K562 (cell line): ENCODE measurements around the gene RNH1. TPM values are rescaled to one million over a fixed set of nuclear protein-coding genes. Genes with fewer than 3 reads are reported as not detected.

Experiments
- CHD7 ChIP-seq: fragments of 200-600 bp; sonication (generic); IDR thresholded peaks from one replicate; pipeline ENCODE4 v1.6.1; 2012; ENCODE audit warnings: mild to moderate bottlenecking, low read depth, low read length, inconsistent platforms
- MECOM ChIP-seq: fragments of 250-450 bp; sonication (Bioruptor Pico); IDR thresholded peaks from 2 replicates; pipeline ENCODE4 v1.8.0; 2022; ENCODE audit warnings: inconsistent platforms
- RFX5 ChIP-seq: IDR thresholded peaks from 2 replicates; pipeline ENCODE4 v1.6.1; 2011; ENCODE audit warnings: low read depth, mild to moderate bottlenecking, improper control_type of control experiment, low read length
- ZBTB33 ChIP-seq: sonication (generic); formaldehyde crosslinking; IDR thresholded peaks from 2 replicates; pipeline ENCODE4 v1.8.1; 2023; ENCODE audit warnings: mild to moderate bottlenecking, missing genetic modification reagents
- polyA plus RNA-seq, 8 experiments: library from polyadenylated mRNA; depleted of rRNA in 4 of 8; stranded (reverse) in 5 of 8; unstranded in 3 of 8; fragments of >200 nt; fragmentation: Nextera tagmentation in 2 of 8; fragmentation: Illumina TruSeq in 1 of 8; extraction: Ambion mirVana in 2 of 8; extraction: Trizol in 1 of 8; gene quantifications; 2 replicates each; pipeline versions ENCODE4 v1.2.1 to v1.2.3, GENCODE V29; 2011 to 2014; ENCODE audit warnings: inconsistent platforms in 1 of 8, missing spikeins in 1 of 8
- total RNA-seq, 7 experiments: library from RNA; depleted of rRNA in 6 of 7; stranded (reverse); fragments of >200 nt in 6 of 7; fragmentation: Illumina TruSeq in 2 of 7; extraction: Trizol in 2 of 7; gene quantifications; 2 replicates each; pipeline versions ENCODE4 v1.2.1 to v1.2.3, GENCODE V29; 2011 to 2021; ENCODE audit warnings: low replicate concordance in 1 of 7
- TF ChIP-seq, protein P1 (sequence below): IDR thresholded peaks from 2 replicates; pipeline ENCODE4 v1.6.1; 2011; ENCODE audit warnings: borderline replicate concordance, low read depth, mild to moderate bottlenecking, moderate library complexity, low read length; ENCODE audit not compliant: insufficient read depth, poor library complexity, severe bottlenecking
- TF ChIP-seq, protein P2 (sequence below): fragments of 250-450 bp; sonication (Bioruptor Pico); IDR thresholded peaks from 2 replicates; pipeline ENCODE4 v1.5.0; 2022; ENCODE audit warnings: mild to moderate bottlenecking

RNH1 gene
- total and polyA plus RNA-seq, 9 of the 15 experiments (the other 6 are each of a cell fraction or from before 2014, with no cell fraction given), result 2.5 to 160 (median 44.3) TPM

GRCh38 chr11:528815-529727, 22.0 kb upstream of the RNH1 start (continued):
- TF ChIP-seq CHD7, result no peak
- TF ChIP-seq, protein P1, sequence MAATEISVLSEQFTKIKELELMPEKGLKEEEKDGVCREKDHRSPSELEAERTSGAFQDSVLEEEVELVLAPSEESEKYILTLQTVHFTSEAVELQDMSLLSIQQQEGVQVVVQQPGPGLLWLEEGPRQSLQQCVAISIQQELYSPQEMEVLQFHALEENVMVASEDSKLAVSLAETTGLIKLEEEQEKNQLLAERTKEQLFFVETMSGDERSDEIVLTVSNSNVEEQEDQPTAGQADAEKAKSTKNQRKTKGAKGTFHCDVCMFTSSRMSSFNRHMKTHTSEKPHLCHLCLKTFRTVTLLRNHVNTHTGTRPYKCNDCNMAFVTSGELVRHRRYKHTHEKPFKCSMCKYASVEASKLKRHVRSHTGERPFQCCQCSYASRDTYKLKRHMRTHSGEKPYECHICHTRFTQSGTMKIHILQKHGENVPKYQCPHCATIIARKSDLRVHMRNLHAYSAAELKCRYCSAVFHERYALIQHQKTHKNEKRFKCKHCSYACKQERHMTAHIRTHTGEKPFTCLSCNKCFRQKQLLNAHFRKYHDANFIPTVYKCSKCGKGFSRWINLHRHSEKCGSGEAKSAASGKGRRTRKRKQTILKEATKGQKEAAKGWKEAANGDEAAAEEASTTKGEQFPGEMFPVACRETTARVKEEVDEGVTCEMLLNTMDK, result no peak
- TF ChIP-seq, protein P2, sequence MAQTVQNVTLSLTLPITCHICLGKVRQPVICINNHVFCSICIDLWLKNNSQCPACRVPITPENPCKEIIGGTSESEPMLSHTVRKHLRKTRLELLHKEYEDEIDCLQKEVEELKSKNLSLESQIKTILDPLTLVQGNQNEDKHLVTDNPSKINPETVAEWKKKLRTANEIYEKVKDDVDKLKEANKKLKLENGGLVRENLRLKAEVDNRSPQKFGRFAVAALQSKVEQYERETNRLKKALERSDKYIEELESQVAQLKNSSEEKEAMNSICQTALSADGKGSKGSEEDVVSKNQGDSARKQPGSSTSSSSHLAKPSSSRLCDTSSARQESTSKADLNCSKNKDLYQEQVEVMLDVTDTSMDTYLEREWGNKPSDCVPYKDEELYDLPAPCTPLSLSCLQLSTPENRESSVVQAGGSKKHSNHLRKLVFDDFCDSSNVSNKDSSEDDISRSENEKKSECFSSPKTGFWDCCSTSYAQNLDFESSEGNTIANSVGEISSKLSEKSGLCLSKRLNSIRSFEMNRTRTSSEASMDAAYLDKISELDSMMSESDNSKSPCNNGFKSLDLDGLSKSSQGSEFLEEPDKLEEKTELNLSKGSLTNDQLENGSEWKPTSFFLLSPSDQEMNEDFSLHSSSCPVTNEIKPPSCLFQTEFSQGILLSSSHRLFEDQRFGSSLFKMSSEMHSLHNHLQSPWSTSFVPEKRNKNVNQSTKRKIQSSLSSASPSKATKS, result no peak
- no peak for TF ChIP-seq RFX5
- TF ChIP-seq ZBTB33 (CRISPR knock-in tag), result no peak
- TF ChIP-seq MECOM (CRISPR knock-in tag), result no peak
